ENCODE results near the gene AUTS2.

GRCh38 chr7:69739190-69739589, 140.9 kb downstream of the AUTS2 start:
- no peak for TF ChIP-seq CTCF (conservative IDR thresholded peaks at IDR 0.05 in 1 of 2, IDR thresholded peaks at IDR 0.05 in 1 of 2; ENCODE audit: low read depth in 1 of 2, low read length in 2 of 2)
- no peak for TF ChIP-seq EZH2 (IDR thresholded peaks at IDR 0.05; ENCODE audit: low read length, missing control alignments)
